Calu3 (cell line): ENCODE data around the gene CHST12. TPM values are rescaled to one million over a fixed set of nuclear protein-coding genes. Genes with fewer than 3 reads are reported as not detected.
"Not testable (repeated sequence)": the region's sequence is repeated elsewhere in the genome, so short reads cannot be mapped to it uniquely, and the experiment has no call there.

Experiments used
- BruUV-seq: library from RNA; stranded (reverse); fragments of 400-500 nt; replicated peaks from 2 replicates; lab custom pipeline; 2021; lab: Mats Ljungman, UMichigan
- CTCF ChIA-PET: fragments of 300-600 bp; sonication (Branson Sonifier 250); formaldehyde crosslinking; loops from one replicate; lab custom pipeline; 2022; ENCODE audit warnings: antibody characterized with exemption; lab: Charles Lee
- DNase-seq: peaks from one replicate; pipeline ENCODE4 v3.0.0; 2022
- H3K27ac Mint-ChIP-seq: one replicate; pipeline ENCODE4 v1.8.0; 2022; ENCODE audit warnings: mixed read lengths; ENCODE audit not compliant: unreplicated experiment
- H3K27me3 Mint-ChIP-seq: one replicate; pipeline ENCODE4 v1.8.0; 2022; ENCODE audit warnings: mixed read lengths; ENCODE audit not compliant: unreplicated experiment
- H3K36me3 Mint-ChIP-seq: one replicate; pipeline ENCODE4 v1.8.0; 2022; ENCODE audit warnings: mild to moderate bottlenecking, moderate library complexity, mixed read lengths; ENCODE audit not compliant: insufficient read depth, unreplicated experiment
- H3K4me1 Mint-ChIP-seq: one replicate; pipeline ENCODE4 v1.8.0; 2022; ENCODE audit warnings: mild to moderate bottlenecking, low read depth, mixed read lengths; ENCODE audit not compliant: unreplicated experiment
- H3K4me3 Mint-ChIP-seq: one replicate; pipeline ENCODE4 v1.8.0; 2022; ENCODE audit warnings: mild to moderate bottlenecking, low read depth, moderate library complexity, mixed read lengths; ENCODE audit not compliant: unreplicated experiment
- H3K9me3 Mint-ChIP-seq: one replicate; pipeline ENCODE4 v1.8.0; 2022; ENCODE audit warnings: low read depth, mixed read lengths; ENCODE audit not compliant: unreplicated experiment
- intact Hi-C: fragments of 100-400 bp; cut with micrococcal nuclease; formaldehyde crosslinking; loops from one replicate; pipeline ENCODE4 v1.10.0; 2022; ENCODE audit not compliant: unreplicated experiment
- total RNA-seq: library from RNA; stranded (reverse); gene quantifications from 2 replicates; pipeline ENCODE4 v1.2.3, GENCODE V29; 2022
- TF ChIP-seq, protein P1 (sequence below): fragments of 200-600 bp; IDR thresholded peaks from one replicate; pipeline ENCODE4 v1.8.0; 2022; ENCODE audit warnings: antibody characterized with exemption; ENCODE audit not compliant: unreplicated experiment

Gene CHST12
- total RNA-seq, 1 experiment from 2014 or later: 21.2 TPM

DNA sequence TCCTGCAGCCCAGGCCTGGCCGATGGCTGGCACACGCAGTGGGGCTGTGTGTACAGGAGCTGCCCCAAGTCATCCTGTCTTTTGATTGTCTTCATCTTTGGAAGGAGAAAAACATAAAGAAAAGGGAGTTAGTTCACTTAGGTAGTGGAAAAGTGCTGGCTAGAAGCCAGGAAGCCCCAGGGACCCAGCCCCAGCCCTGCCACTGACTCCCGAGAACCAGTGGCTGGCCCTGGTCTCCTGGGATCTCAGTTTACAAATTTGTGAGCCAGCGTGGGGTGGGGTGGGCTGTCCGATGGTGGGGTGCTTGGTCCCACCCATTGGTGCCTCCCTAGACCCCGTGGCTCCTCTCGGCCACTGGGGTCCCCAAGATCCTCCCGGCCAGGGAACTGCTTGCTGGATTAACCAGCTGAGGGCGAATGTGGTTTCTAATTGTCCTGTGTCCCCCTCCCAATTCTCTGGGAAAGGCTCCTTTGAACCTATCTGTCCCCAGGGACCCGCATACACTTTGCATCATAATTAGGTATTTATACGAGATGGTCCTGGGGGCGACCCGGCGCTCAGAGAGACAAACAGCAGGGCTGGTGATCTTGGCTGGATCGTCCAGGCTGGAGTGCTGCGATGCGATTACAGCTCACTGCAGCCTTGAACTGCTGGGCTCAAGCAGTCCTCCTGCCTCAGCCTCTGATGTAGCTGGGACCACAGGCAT is 16.3 kb upstream of the CHST12 start:
- no TSS peak for BruUV-seq
- no peak for DNase-seq
- H3K9me3 Mint-ChIP-seq: no peaks in the 10 kb centered on the region
- CTCF ChIA-PET: interaction anchor here (0.7 kb wide), 1 partner anchor 583 kb away, joined by 3 read pairs; no protein-coding TSS in a partner anchor
- no peaks in the 10 kb centered on the region for H3K4me1 Mint-ChIP-seq
- no peak overlapping the region for H3K4me3 Mint-ChIP-seq
- H3K27ac Mint-ChIP-seq: no peak overlapping the region
- H3K27me3 Mint-ChIP-seq: no peaks in the 10 kb centered on the region
- intact Hi-C loops: no loop called here
- TF ChIP-seq, protein P1, sequence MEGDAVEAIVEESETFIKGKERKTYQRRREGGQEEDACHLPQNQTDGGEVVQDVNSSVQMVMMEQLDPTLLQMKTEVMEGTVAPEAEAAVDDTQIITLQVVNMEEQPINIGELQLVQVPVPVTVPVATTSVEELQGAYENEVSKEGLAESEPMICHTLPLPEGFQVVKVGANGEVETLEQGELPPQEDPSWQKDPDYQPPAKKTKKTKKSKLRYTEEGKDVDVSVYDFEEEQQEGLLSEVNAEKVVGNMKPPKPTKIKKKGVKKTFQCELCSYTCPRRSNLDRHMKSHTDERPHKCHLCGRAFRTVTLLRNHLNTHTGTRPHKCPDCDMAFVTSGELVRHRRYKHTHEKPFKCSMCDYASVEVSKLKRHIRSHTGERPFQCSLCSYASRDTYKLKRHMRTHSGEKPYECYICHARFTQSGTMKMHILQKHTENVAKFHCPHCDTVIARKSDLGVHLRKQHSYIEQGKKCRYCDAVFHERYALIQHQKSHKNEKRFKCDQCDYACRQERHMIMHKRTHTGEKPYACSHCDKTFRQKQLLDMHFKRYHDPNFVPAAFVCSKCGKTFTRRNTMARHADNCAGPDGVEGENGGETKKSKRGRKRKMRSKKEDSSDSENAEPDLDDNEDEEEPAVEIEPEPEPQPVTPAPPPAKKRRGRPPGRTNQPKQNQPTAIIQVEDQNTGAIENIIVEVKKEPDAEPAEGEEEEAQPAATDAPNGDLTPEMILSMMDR: no peak
- peaks cover 44% of the 10 kb centered on the region for H3K36me3 Mint-ChIP-seq

DNA sequence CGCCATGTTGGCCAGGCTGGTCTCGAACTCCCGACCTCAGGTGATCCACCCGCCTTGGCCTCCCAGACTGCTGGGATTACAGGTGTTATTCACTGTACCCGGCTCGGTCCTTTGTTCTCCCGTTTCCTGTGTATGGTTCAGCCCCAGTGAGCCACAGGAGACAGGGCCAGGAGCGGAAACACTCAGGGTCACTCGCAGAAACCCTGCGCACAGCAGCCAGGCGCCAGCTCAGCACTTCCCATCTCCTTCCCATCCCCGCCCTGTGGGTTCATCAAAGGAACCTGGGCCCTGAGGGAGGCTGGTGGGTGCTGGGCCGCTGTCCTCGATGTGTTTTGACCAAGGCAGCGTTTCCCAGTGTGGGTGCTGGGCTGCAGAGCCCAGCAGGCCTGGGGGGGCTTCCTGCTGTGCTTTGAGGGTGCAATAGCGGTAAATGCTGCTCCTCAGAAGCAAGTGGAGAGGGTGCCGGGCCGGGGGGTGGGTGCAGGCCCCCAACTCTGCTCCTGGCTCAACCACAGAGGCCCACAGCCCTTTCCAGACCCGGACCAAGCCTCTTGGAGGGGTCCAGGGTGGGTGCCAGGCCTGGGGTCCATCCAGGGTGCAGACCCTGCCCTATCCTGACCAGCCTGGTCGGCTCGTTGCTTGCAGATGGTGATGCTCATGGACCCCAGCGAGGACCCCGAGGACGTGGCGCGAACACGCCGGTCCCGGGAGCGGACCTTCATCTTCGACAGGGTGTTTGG is 15.3 kb upstream of the CHST12 start:
- Mint-ChIP-seq H3K36me3 (peaks cover 40% of the 10 kb centered on the region), H3K27me3 (no peaks in the 10 kb centered on the region), H3K4me1 (no peaks in the 10 kb centered on the region), H3K9me3 (no peaks in the 10 kb centered on the region), H3K4me3 (no peak overlapping the region), H3K27ac (no peak overlapping the region)
- intact Hi-C loops: no loop called here
- TF ChIP-seq, protein P1: no peak
- CTCF ChIA-PET: interaction anchor here (0.7 kb wide), 1 partner anchor 584 kb away, joined by 3 read pairs; no protein-coding TSS in a partner anchor
- BruUV-seq: no TSS peak
- DNase-seq: no peak

DNA sequence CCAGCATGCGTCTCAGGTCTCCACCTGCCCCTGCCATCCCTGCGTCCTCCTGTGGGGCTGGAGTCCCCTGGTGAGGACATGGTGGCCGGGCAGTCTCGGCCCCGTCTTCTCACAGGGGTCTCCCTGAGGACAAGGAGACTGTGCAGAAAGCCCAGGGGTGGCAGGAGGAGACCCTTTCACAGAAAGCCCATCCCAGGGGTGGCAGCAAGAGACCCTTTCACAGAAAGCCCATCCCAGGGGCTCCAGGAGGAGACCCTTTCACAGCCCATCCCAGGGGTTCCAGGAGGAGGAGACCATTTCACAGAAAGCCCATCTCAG is 14.8 kb upstream of the CHST12 start:
- no TSS peak for BruUV-seq
- no peak for DNase-seq
- no peak overlapping the region for H3K4me3 Mint-ChIP-seq
- TF ChIP-seq, protein P1: no peak
- no peaks in the 10 kb centered on the region for H3K4me1 Mint-ChIP-seq
- peaks cover 35% of the 10 kb centered on the region for H3K36me3 Mint-ChIP-seq
- no peaks in the 10 kb centered on the region for H3K27me3 Mint-ChIP-seq
- CTCF ChIA-PET: no interaction called here
- intact Hi-C loops: no loop called here
- no peaks in the 10 kb centered on the region for H3K9me3 Mint-ChIP-seq
- no peak overlapping the region for H3K27ac Mint-ChIP-seq

DNA sequence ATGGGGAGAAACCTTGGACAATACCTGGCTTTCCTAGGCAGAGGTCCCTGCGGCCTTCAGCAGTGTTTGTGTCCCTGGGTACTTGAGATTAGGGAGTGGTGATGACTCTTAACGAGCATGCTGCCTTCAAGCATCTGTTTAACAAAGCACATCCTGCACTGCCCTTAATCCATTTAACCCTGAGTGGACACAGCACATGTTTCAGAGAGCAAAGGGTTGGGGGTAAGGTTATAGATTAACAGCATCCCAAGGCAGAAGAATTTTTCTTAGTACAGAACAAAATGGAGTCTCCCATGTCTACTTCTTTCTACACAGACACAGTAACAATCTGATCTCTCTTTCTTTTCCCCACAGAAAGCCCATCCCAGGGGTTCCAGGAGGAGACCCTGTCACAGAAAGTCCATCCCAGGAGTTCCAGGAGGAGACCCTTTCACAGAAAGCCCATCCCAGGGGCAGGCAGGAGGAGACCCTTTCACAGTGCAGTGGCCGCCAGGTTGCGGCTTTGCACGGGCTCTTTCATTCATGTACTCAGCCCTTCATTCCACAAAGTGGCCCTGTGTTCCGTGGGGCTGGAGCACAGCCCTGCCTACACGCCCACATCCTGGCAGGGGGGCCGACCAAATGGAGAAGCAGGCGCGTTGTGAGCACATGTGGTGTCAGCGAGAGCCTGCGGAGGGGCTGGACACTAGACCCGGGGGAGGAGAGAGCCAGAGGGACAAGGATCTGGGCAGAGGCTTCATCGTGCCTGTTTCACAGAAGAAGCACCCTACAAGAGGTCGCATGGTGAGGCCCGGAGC is 13.2 kb upstream of the CHST12 start:
- BruUV-seq, H3K4me1 Mint-ChIP-seq, H3K27me3 Mint-ChIP-seq, CTCF ChIA-PET, DNase-seq, H3K9me3 Mint-ChIP-seq, intact Hi-C loops, H3K4me3 Mint-ChIP-seq, H3K27ac Mint-ChIP-seq: not testable (repeated sequence)
- peaks cover 25% of the 10 kb centered on the region for H3K36me3 Mint-ChIP-seq
